Brain pericyte (primary cell): ENCODE results near the gene ZBTB16.

Experiments used
- DNase-seq: peaks from one replicate; pipeline ENCODE4 v3.0.0-alpha.2; 2012; ENCODE audit warnings: low read depth, low spot score

The ZBTB16 gene

GRCh38 chr11:114280696-114281095, 221.2 kb downstream of the ZBTB16 start:
- DNase-seq: no peak

- DNase-seq: no peak
These were observed 222.0 kb downstream of the ZBTB16 start for GRCh38 chr11:114281388-114281956.

- no peak for DNase-seq
These were observed 223.0 kb downstream of the ZBTB16 start for GRCh38 chr11:114282488-114282887.

- no peak for DNase-seq
These were observed 223.9 kb downstream of the ZBTB16 start for GRCh38 chr11:114283422-114283821.

GRCh38 chr11:114284021-114284420, 224.5 kb downstream of the ZBTB16 start:
- DNase-seq: no peak

GRCh38 chr11:114284914-114285313, 225.4 kb downstream of the ZBTB16 start:
- DNase-seq: no peak

GRCh38 chr11:114285599-114285998, 226.1 kb downstream of the ZBTB16 start:
- DNase-seq: no peak

GRCh38 chr11:114286229-114286628, 226.7 kb downstream of the ZBTB16 start:
- DNase-seq: no peak

GRCh38 chr11:114287154-114287553, 227.6 kb downstream of the ZBTB16 start:
- DNase-seq: no peak

- DNase-seq: no peak
These were observed 228.6 kb downstream of the ZBTB16 start for GRCh38 chr11:114288136-114288535.

- DNase-seq: no peak
These were observed 230.3 kb downstream of the ZBTB16 start for GRCh38 chr11:114289779-114290178.

GRCh38 chr11:114290503-114291235, 231.2 kb downstream of the ZBTB16 start:
- DNase-seq: no peak

- DNase-seq: no peak
These were observed 231.9 kb downstream of the ZBTB16 start for GRCh38 chr11:114291381-114291780.

GRCh38 chr11:114291842-114292680, 232.6 kb downstream of the ZBTB16 start:
- DNase-seq: no peak

GRCh38 chr11:114293201-114293711, 233.7 kb downstream of the ZBTB16 start:
- DNase-seq: no peak

- DNase-seq: no peak
These were observed 236.4 kb downstream of the ZBTB16 start, which contains the start of gene NNMT for GRCh38 chr11:114295676-114296604. NNMT (plus strand) TSS chr11:114296399; CDS start chr11:114296557, 158 bp downstream.

GRCh38 chr11:114296605-114297372, 237.3 kb downstream of the ZBTB16 start:
- DNase-seq: no peak

GRCh38 chr11:114297806-114298709, 238.5 kb downstream of the ZBTB16 start:
- DNase-seq: no peak

GRCh38 chr11:114298710-114299109, 239.2 kb downstream of the ZBTB16 start:
- no peak for DNase-seq
